GM18511 (cell line): ENCODE results near the gene ROBO2.

Experiments used
- ATAC-seq: cut with Tn5 transposase; IDR thresholded peaks from one replicate; pipeline ENCODE4 v1.9.1; 2021; ENCODE audit warnings: mild to moderate bottlenecking, moderate library complexity; ENCODE audit not compliant: unreplicated experiment

ROBO2 gene

GRCh38 chr3:77096966-77097890, 57.3 kb downstream of the ROBO2 start:
- no peak for ATAC-seq

- ATAC-seq, result no peak
Observed at GRCh38 chr3:77102951-77103769, 63.3 kb downstream of the ROBO2 start.

GRCh38 chr3:77122652-77123051, 82.8 kb downstream of the ROBO2 start:
- no peak for ATAC-seq

- no peak for ATAC-seq
Observed at GRCh38 chr3:77125966-77126365, 86.1 kb downstream of the ROBO2 start.

- no peak for ATAC-seq
Observed at GRCh38 chr3:77134769-77135168, 94.9 kb downstream of the ROBO2 start.

- no peak for ATAC-seq
Observed at GRCh38 chr3:77137559-77137958, 97.7 kb downstream of the ROBO2 start.

- ATAC-seq, result no peak
Observed at GRCh38 chr3:77139624-77140023, 99.7 kb downstream of the ROBO2 start.

GRCh38 chr3:77141423-77141822, 101.5 kb downstream of the ROBO2 start:
- no peak for ATAC-seq

- ATAC-seq, result no peak
Observed at GRCh38 chr3:77142578-77142977, 102.7 kb downstream of the ROBO2 start.

- no peak for ATAC-seq
Observed at GRCh38 chr3:77146004-77146403, 106.1 kb downstream of the ROBO2 start.

GRCh38 chr3:77147836-77148578, 108.1 kb downstream of the ROBO2 start:
- ATAC-seq, result no peak

GRCh38 chr3:77149382-77149781, 109.5 kb downstream of the ROBO2 start:
- no peak for ATAC-seq

- no peak for ATAC-seq
Observed at GRCh38 chr3:77150028-77150427, 110.1 kb downstream of the ROBO2 start.

GRCh38 chr3:77150759-77151158, 110.9 kb downstream of the ROBO2 start:
- ATAC-seq, result no peak

- no peak for ATAC-seq
Observed at GRCh38 chr3:77158730-77159581, 119.1 kb downstream of the ROBO2 start.

- no peak for ATAC-seq
Observed at GRCh38 chr3:77160931-77161497, 121.1 kb downstream of the ROBO2 start.

- no peak for ATAC-seq
Observed at GRCh38 chr3:77169823-77170222, 129.9 kb downstream of the ROBO2 start.

GRCh38 chr3:77171026-77171425, 131.1 kb downstream of the ROBO2 start:
- ATAC-seq, result no peak

- no peak for ATAC-seq
Observed at GRCh38 chr3:77179762-77180161, 139.9 kb downstream of the ROBO2 start.

- no peak for ATAC-seq
Observed at GRCh38 chr3:77182341-77182740, 142.4 kb downstream of the ROBO2 start.
